Left ventricle myocardium inferior (tissue), 1 donor: Measurements from ENCODE around the gene AK6. TPM values are rescaled to one million over a fixed set of nuclear protein-coding genes. Genes with fewer than 3 reads are reported as not detected.
"Not testable (repeated sequence)": the region's sequence is repeated elsewhere in the genome, so short reads cannot be mapped to it uniquely, and the experiment has no call there.

Experiments used
- DNase-seq: peaks from one replicate; pipeline ENCODE4 v3.0.0-alpha.2; 2020
- H3K27ac ChIP-seq: fragments of 200-600 bp; replicated peaks from 2 replicates; pipeline ENCODE4 v1.8.0; 2021
- H3K27me3 ChIP-seq: fragments of 200-600 bp; 2 replicates; pipeline ENCODE4 v1.8.0; 2021; ENCODE audit warnings: low read depth
- H3K36me3 ChIP-seq: fragments of 200-600 bp; 2 replicates; pipeline ENCODE4 v1.8.0; 2021
- H3K4me1 ChIP-seq: fragments of 200-600 bp; 2 replicates; pipeline ENCODE4 v1.8.0; 2021
- H3K4me3 ChIP-seq: fragments of 200-600 bp; 2 replicates; pipeline ENCODE4 v1.8.0; 2021; ENCODE audit warnings: mild to moderate bottlenecking, moderate library complexity
- H3K9me3 ChIP-seq: fragments of 200-600 bp; replicated peaks from 2 replicates; pipeline ENCODE4 v1.8.0; 2021
- intact Hi-C: fragments of 100-400 bp; cut with micrococcal nuclease; formaldehyde crosslinking; loops from one replicate; pipeline ENCODE4 v1.11.0; 2022
- total RNA-seq: library from RNA; stranded (reverse); fragmentation: NEBNext Ultra II Directional; extraction: Animal tissue kit (Norgen Biotek cat#: 25700); gene quantifications from one replicate; pipeline ENCODE4 v1.2.1, GENCODE V29; 2021
- TF ChIP-seq, protein P1 (sequence below): fragments of 200-600 bp; IDR thresholded peaks from 2 replicates; pipeline ENCODE4 v1.8.0; 2021; ENCODE audit warnings: antibody characterized with exemption, mild to moderate bottlenecking, borderline replicate concordance
- donor health status: DM: no; HTN: yes; CAD: no; lungs with severe emphysema.

AK6 gene
- total RNA-seq, 1 donor from 2014 or later: 39.4 TPM

GRCh38 chr5:69334793-69335268 lies 34.5 kb downstream of the AK6 start:
- TF ChIP-seq, protein P1, sequence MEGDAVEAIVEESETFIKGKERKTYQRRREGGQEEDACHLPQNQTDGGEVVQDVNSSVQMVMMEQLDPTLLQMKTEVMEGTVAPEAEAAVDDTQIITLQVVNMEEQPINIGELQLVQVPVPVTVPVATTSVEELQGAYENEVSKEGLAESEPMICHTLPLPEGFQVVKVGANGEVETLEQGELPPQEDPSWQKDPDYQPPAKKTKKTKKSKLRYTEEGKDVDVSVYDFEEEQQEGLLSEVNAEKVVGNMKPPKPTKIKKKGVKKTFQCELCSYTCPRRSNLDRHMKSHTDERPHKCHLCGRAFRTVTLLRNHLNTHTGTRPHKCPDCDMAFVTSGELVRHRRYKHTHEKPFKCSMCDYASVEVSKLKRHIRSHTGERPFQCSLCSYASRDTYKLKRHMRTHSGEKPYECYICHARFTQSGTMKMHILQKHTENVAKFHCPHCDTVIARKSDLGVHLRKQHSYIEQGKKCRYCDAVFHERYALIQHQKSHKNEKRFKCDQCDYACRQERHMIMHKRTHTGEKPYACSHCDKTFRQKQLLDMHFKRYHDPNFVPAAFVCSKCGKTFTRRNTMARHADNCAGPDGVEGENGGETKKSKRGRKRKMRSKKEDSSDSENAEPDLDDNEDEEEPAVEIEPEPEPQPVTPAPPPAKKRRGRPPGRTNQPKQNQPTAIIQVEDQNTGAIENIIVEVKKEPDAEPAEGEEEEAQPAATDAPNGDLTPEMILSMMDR: peak; percentile 86
- peak overlapping the region; percentile 38 for H3K4me3 ChIP-seq
- H3K27me3 ChIP-seq: no peaks in the 10 kb centered on the region
- peak; percentile 88 for DNase-seq
- peaks cover 24% of the 10 kb centered on the region for H3K4me1 ChIP-seq
- H3K36me3 ChIP-seq: no peaks in the 10 kb centered on the region
- H3K9me3 ChIP-seq: no peaks in the 10 kb centered on the region
- H3K27ac ChIP-seq: peak overlapping the region; percentile 58
- intact Hi-C loops: no loop called here

GRCh38 chr5:69333668-69334315 lies 35.5 kb downstream of the AK6 start:
- not testable (repeated sequence) for DNase-seq
- peak overlapping the region; percentile 58 for H3K27ac ChIP-seq

GRCh38 chr5:69331528-69332445 lies 37.5 kb downstream of the AK6 start:
- H3K27ac ChIP-seq: peak overlapping the region; percentile 78

More at GRCh38 chr5:69333668-69334315, 35.5 kb downstream of the AK6 start:
- intact Hi-C loops, H3K9me3 ChIP-seq, H3K36me3 ChIP-seq, H3K27me3 ChIP-seq, H3K4me3 ChIP-seq: not testable (repeated sequence)
- H3K4me1 ChIP-seq: peaks cover 24% of the 10 kb centered on the region

GRCh38 chr5:69329905-69330489 lies 39.3 kb downstream of the AK6 start:
- Histone ChIP-seq H3K27ac (no peak overlapping the region), H3K4me1 (peaks cover 24% of the 10 kb centered on the region), H3K9me3 (no peaks in the 10 kb centered on the region), H3K4me3 (no peak overlapping the region), H3K27me3 (no peaks in the 10 kb centered on the region), H3K36me3 (no peaks in the 10 kb centered on the region)
- TF ChIP-seq, protein P1: no peak
- intact Hi-C loops: no loop called here
- DNase-seq: no peak

More at GRCh38 chr5:69331528-69332445, 37.5 kb downstream of the AK6 start:
- no peaks in the 10 kb centered on the region for H3K36me3 ChIP-seq
- no peaks in the 10 kb centered on the region for H3K9me3 ChIP-seq
- intact Hi-C loops: no loop called here
- peaks cover 24% of the 10 kb centered on the region for H3K4me1 ChIP-seq
- DNase-seq: no peak
- H3K4me3 ChIP-seq: peak overlapping the region; percentile 75
- no peaks in the 10 kb centered on the region for H3K27me3 ChIP-seq
- TF ChIP-seq, protein P1: no peak

GRCh38 chr5:69326365-69326764 lies 43.0 kb downstream of the AK6 start:
- TF ChIP-seq, protein P1: no peak
- no peaks in the 10 kb centered on the region for H3K27me3 ChIP-seq

More at GRCh38 chr5:69326365-69326764, 43.0 kb downstream of the AK6 start:
- no peak overlapping the region for H3K27ac ChIP-seq
- peaks cover 6% of the 10 kb centered on the region for H3K36me3 ChIP-seq
- no peak for DNase-seq
- H3K4me1 ChIP-seq: peaks cover under 1% of the 10 kb centered on the region
- intact Hi-C loops: no loop called here
- no peak overlapping the region for H3K4me3 ChIP-seq
- no peaks in the 10 kb centered on the region for H3K9me3 ChIP-seq
